Measurements from ENCODE around the gene PPOX. TPM values are rescaled to one million over a fixed set of nuclear protein-coding genes. Genes with fewer than 3 reads are reported as not detected.

The PPOX gene
- total RNA-seq, 1 experiment from 2014 or later, result 12.3 TPM

DNA sequence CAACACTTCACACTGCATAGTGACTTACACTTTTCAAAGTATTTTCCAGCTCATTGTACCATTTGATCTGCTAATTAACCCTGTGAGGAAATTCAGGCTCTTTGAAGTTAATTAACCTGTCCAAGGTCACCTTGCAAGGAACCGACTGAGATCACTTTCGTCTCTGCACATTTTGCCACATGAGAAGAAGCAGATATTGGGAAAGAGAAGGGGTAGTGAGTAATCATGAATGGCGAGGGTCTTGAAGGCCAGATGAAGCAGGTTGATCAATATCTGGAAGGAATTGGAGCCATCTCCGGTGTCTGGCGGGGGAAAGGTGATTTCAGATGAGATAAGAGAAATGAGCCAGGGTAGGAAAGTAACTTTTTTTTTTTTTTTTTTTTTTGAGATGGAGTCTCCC is 53.8 kb downstream of the PPOX start:
- DNase-seq (ENCODE audit: low read depth), result no peak

Other genes starting within 250 kb of the PPOX start
- not detected in 2 replicates for gene ITLN2, start 211.6 kb upstream of the PPOX start, total RNA-seq (2014; rRNA removed; shearing (Covaris generic))
- gene F11R, start 145.3 kb upstream of the PPOX start, total RNA-seq (2014; rRNA removed; shearing (Covaris generic)), result 6.0 and 10.5 TPM in 2 replicates
- gene TSTD1, start 127.5 kb upstream of the PPOX start, total RNA-seq (2014; rRNA removed; shearing (Covaris generic)), result 0.48 TPM in 1 of 2 replicates, not detected in the other
- 63.3 and 67.3 TPM in 2 replicates for gene USF1, start 120.4 kb upstream of the PPOX start, total RNA-seq (2014; rRNA removed; shearing (Covaris generic))
- 0.20 TPM in 1 of 2 replicates, not detected in the other for gene ARHGAP30, start 96.5 kb upstream of the PPOX start, total RNA-seq (2014; rRNA removed; shearing (Covaris generic))
- 0.20 TPM in 1 of 2 replicates, not detected in the other for gene NECTIN4, start 76.9 kb upstream of the PPOX start, total RNA-seq (2014; rRNA removed; shearing (Covaris generic))
- not detected in 2 replicates for gene KLHDC9, start 68.1 kb upstream of the PPOX start, total RNA-seq (2014; rRNA removed; shearing (Covaris generic))
- 82.0 and 94.4 TPM in 2 replicates for gene PFDN2, start 48.4 kb upstream of the PPOX start, total RNA-seq (2014; rRNA removed; shearing (Covaris generic))
- 27.0 and 27.9 TPM in 2 replicates for gene NIT1, start 48.3 kb upstream of the PPOX start, total RNA-seq (2014; rRNA removed; shearing (Covaris generic))
- 20.1 and 23.1 TPM in 2 replicates for gene DEDD, start 33.8 kb upstream of the PPOX start, total RNA-seq (2014; rRNA removed; shearing (Covaris generic))
- 81.9 and 95.6 TPM in 2 replicates for gene UFC1, start 12.4 kb upstream of the PPOX start, total RNA-seq (2014; rRNA removed; shearing (Covaris generic))
- gene USP21, start 6.9 kb upstream of the PPOX start, total RNA-seq (2014; rRNA removed; shearing (Covaris generic)), result 4.4 and 9.3 TPM in 2 replicates
- 13.7 and 16.7 TPM in 2 replicates for gene B4GALT3, start 11.1 kb downstream of the PPOX start, total RNA-seq (2014; rRNA removed; shearing (Covaris generic))
- gene ADAMTS4, start 32.6 kb downstream of the PPOX start, total RNA-seq (2014; rRNA removed; shearing (Covaris generic)), result 5.2 and 8.3 TPM in 2 replicates
- 109 and 119 TPM in 2 replicates for gene NDUFS2, start 35.9 kb downstream of the PPOX start, total RNA-seq (2014; rRNA removed; shearing (Covaris generic))
- 1.3 TPM in 1 of 2 replicates, not detected in the other for gene FCER1G, start 48.9 kb downstream of the PPOX start, total RNA-seq (2014; rRNA removed; shearing (Covaris generic))
- not detected in 2 replicates for gene APOA2, start 57.2 kb downstream of the PPOX start, total RNA-seq (2014; rRNA removed; shearing (Covaris generic))
- 8.4 and 10.0 TPM in 2 replicates for gene TOMM40L, start 59.6 kb downstream of the PPOX start, total RNA-seq (2014; rRNA removed; shearing (Covaris generic))
- not detected in 2 replicates for gene NR1I3, start 71.8 kb downstream of the PPOX start, total RNA-seq (2014; rRNA removed; shearing (Covaris generic))
- not detected in 2 replicates for gene PCP4L1, start 92.3 kb downstream of the PPOX start, total RNA-seq (2014; rRNA removed; shearing (Covaris generic))
- 0.24 and 0.39 TPM in 2 replicates for gene MPZ, start 143.5 kb downstream of the PPOX start, total RNA-seq (2014; rRNA removed; shearing (Covaris generic))
- 16.1 and 19.5 TPM in 2 replicates for gene SDHC, start 148.0 kb downstream of the PPOX start, total RNA-seq (2014; rRNA removed; shearing (Covaris generic))
- gene CFAP126, start 201.4 kb downstream of the PPOX start, total RNA-seq (2014; rRNA removed; shearing (Covaris generic)), result not detected in 2 replicates

Data from RPMI7951 (cell line).